HepG2 (cell line): ENCODE results near the gene RUFY2. TPM values are rescaled to one million over a fixed set of nuclear protein-coding genes. Genes with fewer than 3 reads are reported as not detected.

ENCODE experiments used
- ATAC-seq: fragments of 200-7000 bp; cut with Tn5 transposase; 3 replicates; pipeline ENCODE4 v1.9.1; 2020; ENCODE audit warnings: mild to moderate bottlenecking, moderate library complexity
- BruUV-seq: library from RNA; stranded (reverse); fragments of 400-500 nt; replicated peaks from 2 replicates; lab custom pipeline; 2021; lab: Mats Ljungman, UMichigan
- CTCF ChIA-PET: fragments of 300-600 bp; formaldehyde crosslinking; extraction: SDS; loops from one replicate; lab custom pipeline; 2021; ENCODE audit warnings: low total read pairs, inconsistent platforms, low intra/inter-chr PET ratio; lab: Yijun Ruan, JAX
- POLR2A ChIA-PET: fragments of 350-600 bp; sonication (Branson Sonifier 250); formaldehyde crosslinking; loops from one replicate; lab custom pipeline; 2020; ENCODE audit warnings: antibody characterized with exemption, inconsistent platforms; lab: Yijun Ruan, JAX
- DNase-seq: peaks from one replicate; pipeline ENCODE4 v3.0.0-alpha.2; 2015; ENCODE audit warnings: low spot score
- FAIRE-seq: peaks from 3 replicates; lab custom pipeline; 2011; peaks lifted over from hg19 to GRCh38; lab: Jason Lieb, UNC
- H2AFZ ChIP-seq: one replicate; pipeline ENCODE4 v1.6.1; 2011; ENCODE audit warnings: low read length, inconsistent platforms
- H3K27ac ChIP-seq: fragments of 300-600 bp; 3 replicates; pipeline ENCODE4 v1.8.0; 2011; ENCODE audit warnings: mixed run types, mild to moderate bottlenecking, mixed read lengths, low read length, inconsistent platforms; ENCODE audit not compliant: insufficient read depth; ENCODE audit errors: extremely low read length
- H3K27me3 ChIP-seq, 2 experiments: fragments of 200-600 bp in 1 of 2; 2 replicates in 1 of 2; 3 replicates in 1 of 2; pipeline versions ENCODE4 v1.6.0 to v1.8.0; 2011; ENCODE audit warnings: low read length in 2 of 2, mild to moderate bottlenecking in 2 of 2, moderate library complexity in 2 of 2, inconsistent platforms in 1 of 2; ENCODE audit not compliant: insufficient read depth in 2 of 2, control insufficient read depth in 1 of 2
- H3K36me3 ChIP-seq, 2 experiments: fragments of 200-600 bp in 1 of 2; replicated peaks in 1 of 2; 2 replicates in 1 of 2; 3 replicates in 1 of 2; pipeline versions ENCODE4 v1.5.1 to v1.8.0; 2011; ENCODE audit warnings: low read length in 2 of 2, inconsistent platforms in 1 of 2; ENCODE audit not compliant: insufficient read depth in 2 of 2, control insufficient read depth in 1 of 2
- H3K4me1 ChIP-seq: 2 replicates; pipeline ENCODE4 v1.5.1; 2012; ENCODE audit warnings: low read length, inconsistent platforms; ENCODE audit not compliant: insufficient read depth
- H3K4me2 ChIP-seq: 2 replicates; pipeline ENCODE4 v1.6.0; 2011; ENCODE audit warnings: low read depth, low read length, inconsistent platforms
- H3K4me3 ChIP-seq, 3 experiments: fragments of 200-600 bp in 1 of 3; sonication (generic), shearing (Covaris generic) in 1 of 3; replicated peaks in 1 of 3; 2 replicates each; pipeline ENCODE4 v1.5.1; 2011 to 2016; ENCODE audit warnings: low read length in 3 of 3, inconsistent platforms in 2 of 3, low read depth in 2 of 3, mild to moderate bottlenecking in 2 of 3, control low read depth in 1 of 3, mixed read lengths in 1 of 3; ENCODE audit not compliant: insufficient read depth in 1 of 3
- H3K79me2 ChIP-seq: one replicate; pipeline ENCODE4 v1.6.1; 2011; ENCODE audit warnings: low read length, inconsistent platforms; ENCODE audit not compliant: insufficient read depth
- H3K9ac ChIP-seq: 2 replicates; pipeline ENCODE4 v1.6.0; 2011; ENCODE audit warnings: mild to moderate bottlenecking, low read depth, low read length, inconsistent platforms; ENCODE audit not compliant: insufficient read depth
- H3K9me3 ChIP-seq: 2 replicates; pipeline ENCODE4 v1.5.1; 2012; ENCODE audit warnings: mild to moderate bottlenecking, low read length
- H4K20me1 ChIP-seq: 2 replicates; pipeline ENCODE4 v1.6.0; 2011; ENCODE audit warnings: inconsistent platforms, mild to moderate bottlenecking, low read length, moderate library complexity; ENCODE audit not compliant: insufficient read depth
- FIP1L1 ChIP-seq: fragments of 200-400 bp; formaldehyde crosslinking; IDR thresholded peaks from 2 replicates; pipeline ENCODE4 v1.6.1; 2018; ENCODE audit warnings: low read depth, mild to moderate bottlenecking, low read length, moderate library complexity, borderline replicate concordance; ENCODE audit not compliant: insufficient read depth
- KLF6 ChIP-seq: IDR thresholded peaks from 2 replicates; pipeline ENCODE4 v1.8.0; 2016; ENCODE audit warnings: missing biosample characterization, missing genetic modification reagents
- MAFF ChIP-seq: IDR thresholded peaks from 2 replicates; pipeline ENCODE4 v1.6.1; 2011; ENCODE audit warnings: low read depth, low read length, improper control_type of control experiment
- MEF2D ChIP-seq: sonication (generic); formaldehyde crosslinking; IDR thresholded peaks from 2 replicates; pipeline ENCODE4 v1.5.1; 2020; ENCODE audit warnings: mild to moderate bottlenecking, missing genetic modification reagents
- MIXL1 ChIP-seq: IDR thresholded peaks from 2 replicates; pipeline ENCODE4 v1.6.1; 2016
- NCOR1 ChIP-seq: fragments of 200-600 bp; sonication (generic); IDR thresholded peaks from 2 replicates; pipeline ENCODE4 v1.7.0; 2017; ENCODE audit warnings: antibody characterized with exemption, low read length, borderline replicate concordance
- PRPF4 ChIP-seq: fragments of 200-400 bp; formaldehyde crosslinking; IDR thresholded peaks from 2 replicates; pipeline ENCODE4 v1.6.1; 2016; ENCODE audit warnings: low read length, low read depth; ENCODE audit not compliant: poor library complexity, severe bottlenecking
- SCMH1 ChIP-seq: sonication (generic); formaldehyde crosslinking; IDR thresholded peaks from 2 replicates; pipeline ENCODE4 v1.9.0; 2021; ENCODE audit warnings: missing genetic modification reagents, mild to moderate bottlenecking, borderline replicate concordance
- TAF15 ChIP-seq: fragments of 200-400 bp; formaldehyde crosslinking; IDR thresholded peaks from one replicate; pipeline ENCODE4 v1.6.1; 2018; ENCODE audit warnings: mild to moderate bottlenecking, low read depth, low read length; ENCODE audit not compliant: poor library complexity, severe bottlenecking
- ZNF282 ChIP-seq: fragments of 450-650 bp; IDR thresholded peaks from 2 replicates; pipeline ENCODE4 v1.6.1; 2018; ENCODE audit not compliant: partially characterized antibody
- ZNF660 ChIP-seq: sonication (generic); formaldehyde crosslinking; IDR thresholded peaks from 2 replicates; pipeline ENCODE4 v1.5.1; 2020; ENCODE audit warnings: mild to moderate bottlenecking, low read depth, missing genetic modification reagents, borderline replicate concordance
- WGBS: methylation state at CpG from one replicate; pipeline ENCODE4 v1.1.6; 2017; ENCODE audit warnings: low lambda C conversion rate; 5-methylcytosine and 5-hydroxymethylcytosine counted together
- in situ Hi-C: cut with HindIII; loops from 2 replicates; pipeline ENCODE4 v1.10.0; 2017; ENCODE audit warnings: low pct_unique_long_range_greater_than_20kb; ENCODE audit not compliant: extremely low pct_ligation_motif_present
- intact Hi-C: fragments of 100-400 bp; cut with micrococcal nuclease; formaldehyde crosslinking; loops from one replicate; pipeline ENCODE4 v1.10.0; 2022; ENCODE audit not compliant: unreplicated experiment
- polyA plus RNA-seq, 8 experiments: library from polyadenylated mRNA; depleted of rRNA in 3 of 8; stranded (reverse) in 7 of 8; unstranded in 1 of 8; fragments of >200 nt; fragmentation: Illumina TruSeq in 4 of 8; extraction: Trizol in 4 of 8; gene quantifications; 2 replicates each; pipeline versions ENCODE4 v1.2.1 to v1.2.3, GENCODE V29; 2011 to 2016; ENCODE audit warnings: low read depth in 4 of 8, missing spikeins in 1 of 8, mixed read lengths in 1 of 8; ENCODE audit not compliant: insufficient read depth in 1 of 8
- total RNA-seq, 5 experiments: library from RNA; depleted of rRNA; stranded (reverse); fragments of >200 nt; fragmentation: Illumina TruSeq; extraction: Trizol; gene quantifications; 2 replicates each; pipeline ENCODE4 v1.2.3, GENCODE V29; 2016; ENCODE audit warnings: low read depth in 1 of 5
- TF ChIP-seq, protein P1 (sequence below): sonication (generic); formaldehyde crosslinking; conservative IDR thresholded peaks from 2 replicates; pipeline ENCODE4 v1.4.0; 2020; ENCODE audit warnings: mild to moderate bottlenecking, missing genetic modification reagents, moderate library complexity
- TF ChIP-seq, protein P2 (sequence below): sonication (generic); formaldehyde crosslinking; IDR thresholded peaks from 2 replicates; pipeline ENCODE4 v1.5.1; 2020; ENCODE audit warnings: missing genetic modification reagents, mild to moderate bottlenecking, borderline replicate concordance
- TF ChIP-seq, protein P3 (sequence below): sonication (generic); formaldehyde crosslinking; IDR thresholded peaks from 2 replicates; pipeline ENCODE4 v1.4.0; 2020; ENCODE audit warnings: missing genetic modification reagents

Gene RUFY2
- total and polyA plus RNA-seq, 2 of the 13 experiments (the other 11 are each of a cell fraction or from before 2014, with no cell fraction given), result 10.1 to 16.1 TPM

DNA sequence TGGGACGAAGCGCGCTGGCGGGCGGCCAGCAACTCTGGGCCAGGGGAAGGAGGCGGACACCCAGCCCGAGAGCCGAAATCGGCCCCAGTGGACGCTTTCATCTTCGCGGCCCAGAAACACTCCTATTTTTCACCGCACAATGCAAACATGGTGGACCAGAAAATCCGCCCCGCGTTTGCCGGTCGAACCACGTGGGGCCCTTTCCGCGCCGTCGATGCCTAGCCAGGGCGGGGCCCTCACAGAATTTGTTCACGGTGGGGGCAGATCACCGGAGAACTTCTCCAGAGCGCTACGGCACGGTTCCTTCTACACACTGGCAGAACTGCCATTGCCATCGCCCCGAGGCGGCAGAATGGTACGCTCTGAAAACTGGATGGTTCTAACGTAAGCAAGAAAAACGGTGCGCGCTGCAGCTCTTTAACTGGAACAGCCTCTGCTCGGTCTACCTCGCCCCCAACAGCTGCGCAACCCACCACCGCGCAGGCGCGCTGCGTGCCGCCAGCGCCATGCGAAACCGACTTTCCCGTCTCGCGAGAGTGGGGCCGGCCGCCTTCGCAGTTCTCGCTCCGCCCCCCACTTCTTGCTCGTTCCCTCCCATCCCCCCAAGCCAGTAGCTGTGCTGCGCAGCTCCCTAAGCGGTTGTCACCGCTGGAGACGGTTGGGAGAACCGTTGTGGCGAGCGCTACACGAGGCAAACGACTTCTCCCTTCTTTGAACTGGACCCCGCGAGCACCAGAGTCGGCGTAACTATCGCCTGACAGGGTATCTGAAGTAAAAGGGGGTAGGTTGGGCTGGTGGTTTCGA, 75.4 kb downstream of the RUFY2 start, which contains the start of gene HNRNPH3 (continued):
- peak; percentile 66; the same call in 1 of the 2 replicates for TF ChIP-seq MEF2D (CRISPR knock-in tag)

DNA sequence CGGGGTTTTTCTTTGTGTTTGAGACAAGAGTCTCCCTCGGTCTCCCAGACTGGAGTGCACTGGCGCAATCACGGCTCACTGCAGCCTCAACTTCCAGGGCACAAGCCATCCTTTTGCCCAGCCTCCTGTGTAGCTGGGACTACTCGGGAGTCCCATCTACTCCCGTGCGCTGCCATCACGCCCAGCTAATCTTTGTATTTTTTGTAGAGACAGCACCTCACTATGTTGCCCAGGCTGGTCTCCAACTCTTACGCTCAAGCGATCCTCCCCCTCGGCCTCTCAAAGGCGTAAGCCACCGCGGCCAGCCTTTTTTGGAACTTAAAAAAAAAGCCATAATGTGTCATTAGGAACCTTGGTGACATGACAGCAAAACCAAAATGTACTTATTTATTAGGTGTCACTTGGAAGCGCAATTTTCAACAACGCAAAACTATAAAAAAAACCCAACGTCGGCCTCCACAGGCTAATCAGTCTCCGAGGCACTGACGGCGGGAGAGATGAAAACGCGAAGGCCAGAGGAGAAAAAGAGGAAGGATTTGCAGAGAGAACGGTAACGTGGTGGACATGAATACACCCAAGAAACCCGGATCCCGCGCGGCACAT, 76.1 kb downstream of the RUFY2 start:
- Histone ChIP-seq H3K4me3 (peak overlapping the region; percentile 90 to 98 (median 98); a peak in 5 of 6 replicates), H3K36me3 (no peaks in the 10 kb centered on the region; a peak in 1 of 5 replicates), H4K20me1 (peaks cover 31% of the 10 kb centered on the region), H3K9me3 (no peaks in the 10 kb centered on the region), H3K4me2 (peak overlapping the region; percentile 79), H3K27me3 (no peaks in the 10 kb centered on the region; a peak in 1 of 5 replicates), H3K27ac (peak overlapping the region; percentile 95), H3K4me1 (peaks cover 43% of the 10 kb centered on the region), H3K9ac (peak overlapping the region; percentile 98), H2AFZ (no peak overlapping the region), H3K79me2 (peaks cover 41% of the 10 kb centered on the region)
- 85% methylated on average over 28 of the region's 29 CpGs for WGBS
- ATAC-seq (no peak), FAIRE-seq (no peak), DNase-seq (no peak)
- no TSS peak for BruUV-seq
- ChIA-PET CTCF (no interaction called here), POLR2A (interaction anchor here (0.8 to 2.1 kb wide), 9 partner anchors 9 to 546 kb away, joined by 4 to 7 read pairs (median 4); partner anchors contain the start of genes ATOH7 and RUFY2)
- intact Hi-C loops (loop anchor here (2.0 kb wide), 1 partner anchor 60 kb away; no protein-coding TSS in a partner anchor), in situ Hi-C loops (no loop called here)
- TF ChIP-seq SCMH1 (no peak), FIP1L1 (0 out of 2 replicates have a peak, but pooled peaks have one; percentile 5), PRPF4 (peak; percentile 92), NCOR1 (no peak), KLF6 (CRISPR knock-in tag) (no peak), MAFF (no peak), ZNF660 (no peak), ZNF282 (no peak), TAF15 (no peak), MIXL1 (CRISPR knock-in tag) (no peak)
- TF ChIP-seq, protein P1, sequence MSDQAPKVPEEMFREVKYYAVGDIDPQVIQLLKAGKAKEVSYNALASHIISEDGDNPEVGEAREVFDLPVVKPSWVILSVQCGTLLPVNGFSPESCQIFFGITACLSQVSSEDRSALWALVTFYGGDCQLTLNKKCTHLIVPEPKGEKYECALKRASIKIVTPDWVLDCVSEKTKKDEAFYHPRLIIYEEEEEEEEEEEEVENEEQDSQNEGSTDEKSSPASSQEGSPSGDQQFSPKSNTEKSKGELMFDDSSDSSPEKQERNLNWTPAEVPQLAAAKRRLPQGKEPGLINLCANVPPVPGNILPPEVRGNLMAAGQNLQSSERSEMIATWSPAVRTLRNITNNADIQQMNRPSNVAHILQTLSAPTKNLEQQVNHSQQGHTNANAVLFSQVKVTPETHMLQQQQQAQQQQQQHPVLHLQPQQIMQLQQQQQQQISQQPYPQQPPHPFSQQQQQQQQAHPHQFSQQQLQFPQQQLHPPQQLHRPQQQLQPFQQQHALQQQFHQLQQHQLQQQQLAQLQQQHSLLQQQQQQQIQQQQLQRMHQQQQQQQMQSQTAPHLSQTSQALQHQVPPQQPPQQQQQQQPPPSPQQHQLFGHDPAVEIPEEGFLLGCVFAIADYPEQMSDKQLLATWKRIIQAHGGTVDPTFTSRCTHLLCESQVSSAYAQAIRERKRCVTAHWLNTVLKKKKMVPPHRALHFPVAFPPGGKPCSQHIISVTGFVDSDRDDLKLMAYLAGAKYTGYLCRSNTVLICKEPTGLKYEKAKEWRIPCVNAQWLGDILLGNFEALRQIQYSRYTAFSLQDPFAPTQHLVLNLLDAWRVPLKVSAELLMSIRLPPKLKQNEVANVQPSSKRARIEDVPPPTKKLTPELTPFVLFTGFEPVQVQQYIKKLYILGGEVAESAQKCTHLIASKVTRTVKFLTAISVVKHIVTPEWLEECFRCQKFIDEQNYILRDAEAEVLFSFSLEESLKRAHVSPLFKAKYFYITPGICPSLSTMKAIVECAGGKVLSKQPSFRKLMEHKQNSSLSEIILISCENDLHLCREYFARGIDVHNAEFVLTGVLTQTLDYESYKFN (CRISPR knock-in tag), result no peak
- TF ChIP-seq, protein P2, sequence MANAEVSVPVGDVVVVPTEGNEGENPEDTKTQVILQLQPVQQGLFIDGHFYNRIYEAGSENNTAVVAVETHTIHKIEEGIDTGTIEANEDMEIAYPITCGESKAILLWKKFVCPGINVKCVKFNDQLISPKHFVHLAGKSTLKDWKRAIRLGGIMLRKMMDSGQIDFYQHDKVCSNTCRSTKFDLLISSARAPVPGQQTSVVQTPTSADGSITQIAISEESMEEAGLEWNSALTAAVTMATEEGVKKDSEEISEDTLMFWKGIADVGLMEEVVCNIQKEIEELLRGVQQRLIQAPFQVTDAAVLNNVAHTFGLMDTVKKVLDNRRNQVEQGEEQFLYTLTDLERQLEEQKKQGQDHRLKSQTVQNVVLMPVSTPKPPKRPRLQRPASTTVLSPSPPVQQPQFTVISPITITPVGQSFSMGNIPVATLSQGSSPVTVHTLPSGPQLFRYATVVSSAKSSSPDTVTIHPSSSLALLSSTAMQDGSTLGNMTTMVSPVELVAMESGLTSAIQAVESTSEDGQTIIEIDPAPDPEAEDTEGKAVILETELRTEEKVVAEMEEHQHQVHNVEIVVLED (CRISPR knock-in tag), result no peak
- TF ChIP-seq, protein P3, sequence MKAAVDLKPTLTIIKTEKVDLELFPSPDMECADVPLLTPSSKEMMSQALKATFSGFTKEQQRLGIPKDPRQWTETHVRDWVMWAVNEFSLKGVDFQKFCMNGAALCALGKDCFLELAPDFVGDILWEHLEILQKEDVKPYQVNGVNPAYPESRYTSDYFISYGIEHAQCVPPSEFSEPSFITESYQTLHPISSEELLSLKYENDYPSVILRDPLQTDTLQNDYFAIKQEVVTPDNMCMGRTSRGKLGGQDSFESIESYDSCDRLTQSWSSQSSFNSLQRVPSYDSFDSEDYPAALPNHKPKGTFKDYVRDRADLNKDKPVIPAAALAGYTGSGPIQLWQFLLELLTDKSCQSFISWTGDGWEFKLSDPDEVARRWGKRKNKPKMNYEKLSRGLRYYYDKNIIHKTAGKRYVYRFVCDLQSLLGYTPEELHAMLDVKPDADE (CRISPR knock-in tag), result no peak
